Pulmonary artery endothelial cell (primary cell): ENCODE measurements around the gene SMAD7. TPM values are rescaled to one million over a fixed set of nuclear protein-coding genes. Genes with fewer than 3 reads are reported as not detected.

ENCODE experiments used
- DNase-seq: peaks from one replicate; pipeline ENCODE4 v3.0.0-alpha.2; 2011; ENCODE audit warnings: low read depth, low spot score
- total RNA-seq: library from RNA; depleted of rRNA; stranded (reverse); fragments of >200 nt; gene quantifications from 2 replicates; pipeline ENCODE4 v1.2.3, GENCODE V29; 2014

The SMAD7 gene
- total RNA-seq, 1 donor from 2014 or later = 4.9 TPM

DNA sequence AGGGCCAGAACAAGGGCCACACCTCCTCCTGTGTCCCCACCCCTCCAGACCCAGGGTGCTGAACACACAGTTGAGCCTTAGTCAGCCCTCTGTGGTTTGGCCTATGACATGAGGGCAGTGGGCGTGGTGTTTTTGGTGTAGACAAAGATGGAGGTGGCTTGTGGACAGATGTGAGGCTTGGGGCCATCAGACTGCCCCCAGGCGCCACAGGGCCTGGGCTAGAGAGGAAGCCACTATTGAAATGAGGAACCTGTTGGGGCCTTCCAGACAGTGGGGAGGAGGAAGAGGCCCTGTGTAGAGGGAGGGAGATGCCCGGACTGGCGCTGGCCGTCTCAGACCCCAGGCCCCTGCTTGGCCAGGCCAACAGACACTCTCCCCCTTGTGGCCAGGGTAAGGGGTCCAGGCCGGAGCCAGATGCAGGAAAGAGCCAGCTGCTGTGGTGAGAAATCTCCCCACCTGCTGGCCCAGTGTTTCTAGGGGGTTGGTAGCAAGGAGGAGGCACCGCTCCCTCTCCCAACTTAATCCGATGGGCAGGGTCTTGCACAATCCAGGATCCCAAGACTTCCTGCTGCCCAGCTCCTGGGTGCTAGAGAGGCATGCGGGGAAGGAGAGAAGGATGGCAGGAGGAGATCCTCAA, 53.8 kb downstream of the SMAD7 start:
- no peak for DNase-seq

DNA sequence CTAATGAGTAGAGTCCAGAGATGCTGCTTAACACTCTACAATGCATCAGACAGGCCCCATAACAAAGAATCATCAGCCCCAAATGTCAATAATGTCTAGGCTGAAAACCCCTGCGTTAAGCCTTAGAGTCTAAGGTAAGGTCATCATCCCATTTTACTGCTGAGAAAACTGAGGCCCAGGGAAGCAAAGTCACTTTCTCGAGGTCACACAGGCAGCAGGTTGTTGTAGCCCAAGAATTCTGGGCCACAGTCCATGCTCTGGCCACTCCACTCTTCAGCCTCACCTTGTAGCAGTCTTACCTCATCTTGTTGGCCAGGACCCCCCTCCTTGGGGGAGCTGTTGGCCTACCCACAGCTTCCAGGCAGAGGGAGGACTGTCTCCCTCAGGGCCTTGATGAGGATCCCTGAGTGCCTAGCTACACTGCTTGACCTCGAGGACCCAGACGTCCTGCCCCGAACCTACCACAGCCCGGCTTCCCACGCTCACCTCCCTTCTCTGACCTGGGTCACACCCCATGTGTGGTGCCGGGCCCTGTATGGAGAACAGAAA, 54.4 kb downstream of the SMAD7 start:
- no peak for DNase-seq

- no peak for DNase-seq
These were observed 55.9 kb downstream of the SMAD7 start for GRCh38 chr18:48894799-48895346.

GRCh38 chr18:48893608-48894600, 56.9 kb downstream of the SMAD7 start:
- DNase-seq = no peak

GRCh38 chr18:48893061-48893607, 57.6 kb downstream of the SMAD7 start:
- no peak for DNase-seq

DNA sequence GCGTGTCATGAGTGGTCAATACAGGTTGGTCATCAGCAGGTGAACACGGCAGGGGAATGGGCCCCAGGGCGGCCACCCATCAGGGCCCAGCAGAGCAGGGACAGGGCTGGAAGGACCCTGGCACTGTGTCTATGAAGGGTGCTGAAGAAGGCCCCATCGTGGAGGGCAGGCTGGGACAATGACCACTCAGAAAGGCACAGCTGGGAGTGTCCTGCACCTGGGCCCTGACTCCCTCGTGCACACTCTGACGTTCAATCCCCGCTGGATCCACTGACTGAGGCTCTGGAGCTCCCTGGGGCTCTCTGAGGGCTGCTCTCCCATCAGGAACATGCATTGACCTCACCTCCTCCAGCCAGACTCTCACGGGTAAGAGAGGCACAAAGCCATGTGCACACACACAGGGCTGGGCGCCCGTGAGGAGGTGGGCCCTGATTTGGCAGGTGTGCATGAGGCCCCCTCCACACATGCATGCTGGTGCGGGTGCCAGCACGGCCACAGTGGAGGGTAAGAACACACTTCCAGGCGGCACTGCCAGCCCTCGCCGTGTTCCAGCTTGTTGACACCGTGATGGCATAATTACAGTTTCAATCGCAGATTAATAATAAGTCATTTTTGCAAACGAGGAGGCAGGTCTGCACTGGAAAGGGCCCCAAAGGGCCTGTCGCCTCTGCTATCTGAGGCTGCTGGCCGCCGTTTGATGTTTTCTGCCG, 58.5 kb downstream of the SMAD7 start:
- DNase-seq = no peak

GRCh38 chr18:48891721-48892120, 59.0 kb downstream of the SMAD7 start:
- no peak for DNase-seq

- DNase-seq = no peak
These were observed 60.6 kb downstream of the SMAD7 start for GRCh38 chr18:48889981-48890762.

GRCh38 chr18:48889115-48889941, 61.4 kb downstream of the SMAD7 start:
- DNase-seq = no peak

DNA sequence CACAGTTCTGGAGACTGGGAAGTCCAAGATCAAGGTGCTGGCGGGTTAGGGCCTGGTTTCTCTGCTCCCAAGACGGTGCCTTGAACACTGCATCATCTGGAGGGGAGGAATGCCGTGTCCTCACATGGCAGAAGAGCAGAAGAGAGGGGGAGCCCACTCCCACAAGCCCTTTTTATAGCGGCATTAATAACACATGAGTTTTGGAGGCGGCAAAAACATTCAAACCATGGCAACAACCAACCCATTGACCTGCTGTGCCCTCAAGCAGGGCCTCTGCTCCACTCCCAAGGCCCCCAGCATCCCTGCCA, 62.0 kb downstream of the SMAD7 start:
- no peak for DNase-seq

DNA sequence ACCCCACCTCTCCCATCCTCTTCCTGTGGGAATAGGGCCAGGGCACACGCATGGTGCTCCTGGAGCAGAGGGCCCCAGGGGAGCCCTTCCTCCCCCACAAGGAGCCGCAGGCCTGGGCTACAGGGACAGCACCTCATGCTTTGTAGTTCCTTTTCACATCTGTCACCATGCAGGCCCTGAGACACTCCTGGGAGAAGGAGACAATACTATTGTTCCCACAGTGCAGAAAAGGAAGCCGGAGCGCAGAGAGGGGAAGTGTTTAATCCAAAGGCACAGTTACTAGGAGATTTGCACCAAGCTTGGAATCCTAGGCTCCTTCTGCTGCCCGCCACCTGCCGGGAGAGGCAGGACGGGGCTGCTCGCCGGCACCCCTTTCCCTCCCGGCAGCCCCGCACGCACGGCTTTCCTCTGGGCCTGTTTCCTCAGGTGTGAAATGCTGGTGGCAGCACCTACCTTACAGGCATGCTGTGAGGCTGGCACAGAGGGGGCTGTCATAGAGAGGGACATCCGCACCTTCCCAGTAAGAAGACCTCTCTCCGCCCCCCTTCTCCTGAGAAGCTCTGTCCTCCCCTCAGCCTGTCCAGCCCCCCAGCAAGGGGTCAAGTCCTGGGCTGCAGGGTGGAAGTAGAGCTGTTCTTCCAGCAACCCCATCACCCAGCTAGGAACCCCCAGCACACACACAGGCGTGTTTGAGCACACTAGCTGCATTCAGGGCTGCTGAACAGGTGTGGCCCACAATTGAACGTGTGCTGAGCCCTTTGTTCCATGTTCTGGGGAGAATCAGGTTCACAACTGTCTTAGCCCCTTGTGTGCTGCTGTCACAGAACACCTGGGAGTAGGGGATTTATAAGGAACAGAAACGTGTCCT, 62.6 kb downstream of the SMAD7 start:
- DNase-seq = no peak

GRCh38 chr18:48887294-48887904, 63.4 kb downstream of the SMAD7 start:
- DNase-seq = no peak

GRCh38 chr18:48886520-48887293, 64.1 kb downstream of the SMAD7 start:
- no peak for DNase-seq

- DNase-seq = no peak
These were observed 64.8 kb downstream of the SMAD7 start for GRCh38 chr18:48885924-48886400.

- DNase-seq = no peak
These were observed 65.4 kb downstream of the SMAD7 start for GRCh38 chr18:48885266-48885923.

DNA sequence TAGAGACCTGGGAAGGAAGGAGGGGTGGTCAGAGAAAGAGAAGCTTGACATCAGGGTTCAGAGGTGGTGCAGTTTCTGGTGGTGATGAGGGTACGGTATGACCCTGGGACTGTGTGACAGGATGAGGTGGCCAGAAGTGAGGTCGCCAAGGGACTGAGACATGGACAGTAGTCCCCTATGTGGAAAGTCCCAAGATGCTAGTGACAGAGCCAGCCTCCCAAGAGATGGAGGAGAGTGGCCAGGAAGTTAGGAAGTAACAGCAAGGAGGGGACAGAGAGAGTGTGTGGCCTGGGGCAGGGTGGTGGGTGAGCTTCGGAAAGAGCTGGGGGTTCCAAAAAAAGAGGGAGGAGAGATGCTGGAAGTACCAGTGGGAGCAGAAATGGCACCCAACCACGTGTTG, 66.0 kb downstream of the SMAD7 start:
- DNase-seq = no peak

DNA sequence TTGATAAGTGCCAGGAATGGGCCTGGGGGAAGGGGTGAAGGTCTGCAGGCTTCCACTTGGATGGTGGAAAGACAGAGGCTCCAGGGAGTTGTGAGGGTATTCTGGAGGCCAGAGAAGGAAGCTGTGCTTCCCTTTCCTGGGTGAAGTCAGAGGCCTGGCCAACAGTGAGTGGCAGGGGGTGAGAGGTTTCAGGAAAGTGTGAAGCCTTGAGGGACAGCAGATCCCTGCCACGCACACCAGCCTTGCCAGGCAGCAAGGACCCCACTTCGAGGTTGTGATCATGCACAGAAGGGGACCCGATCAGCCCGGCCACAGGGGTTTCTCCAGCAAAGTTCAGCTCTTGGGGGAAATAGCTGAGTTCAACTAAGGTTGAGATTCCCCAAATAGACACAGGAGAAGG, 66.5 kb downstream of the SMAD7 start:
- DNase-seq = no peak
